ENCODE measurements around the gene DIS3. TPM values are rescaled to one million over a fixed set of nuclear protein-coding genes. Genes with fewer than 3 reads are reported as not detected.

Gene DIS3
- total and polyA plus RNA-seq, 9 of the 15 experiments (the other 6 are each of a cell fraction or from before 2014, with no cell fraction given): 6.0 to 48.9 (median 34.2) TPM

GRCh38 chr13:72781451-72782439, at the start of gene DIS3, which contains the start of gene PIBF1 (continued):
- TF ChIP-seq CUX1 (CRISPR knock-in tag; IDR thresholded peaks at IDR 0.05) (no peak), ZNF511 (CRISPR knock-in tag; IDR thresholded peaks at IDR 0.05) (0 out of 2 replicates have a peak, but pooled peaks have one; percentile 52), ZNF699 (CRISPR knock-in tag; IDR thresholded peaks at IDR 0.05; ENCODE audit: insufficient replicate concordance) (no peak), NFE2L1 (tag; IDR thresholded peaks at IDR 0.05; ENCODE audit: borderline replicate concordance, low read depth) (no peak), POLR2G (IDR thresholded peaks at IDR 0.05; ENCODE audit: low read depth, low read length) (peak; percentile 89), SMARCA4 (IDR thresholded peaks at IDR 0.05) (no peak), RAD21 (CRISPR knock-in tag; conservative IDR thresholded peaks at IDR 0.05 in 1 of 2, IDR thresholded peaks at IDR 0.05 in 1 of 2) (no peak), ZNF695 (CRISPR knock-in tag; IDR thresholded peaks at IDR 0.05) (no peak), NR4A1 (CRISPR knock-in tag; IDR thresholded peaks at IDR 0.05) (no peak), NR4A1 (tag; IDR thresholded peaks at IDR 0.05) (no peak), ZNF175 (CRISPR knock-in tag; IDR thresholded peaks at IDR 0.05; ENCODE audit: low read depth) (no peak), UBTF (IDR thresholded peaks at IDR 0.05; ENCODE audit: borderline replicate concordance in 1 of 2, low read depth in 2 of 2, low read length in 2 of 2) (peak in 1 of 2 experiments; percentile 60; a peak in 1 of 4 replicates), RFX7 (CRISPR knock-in tag; IDR thresholded peaks at IDR 0.05) (no peak), TOE1 (IDR thresholded peaks at IDR 0.05; ENCODE audit: borderline replicate concordance) (no peak), TOE1 (CRISPR knock-in tag; IDR thresholded peaks at IDR 0.05; ENCODE audit: borderline replicate concordance, low read depth) (no peak)
